Measurements from ENCODE around the gene C1orf159.

Gene C1orf159

DNA sequence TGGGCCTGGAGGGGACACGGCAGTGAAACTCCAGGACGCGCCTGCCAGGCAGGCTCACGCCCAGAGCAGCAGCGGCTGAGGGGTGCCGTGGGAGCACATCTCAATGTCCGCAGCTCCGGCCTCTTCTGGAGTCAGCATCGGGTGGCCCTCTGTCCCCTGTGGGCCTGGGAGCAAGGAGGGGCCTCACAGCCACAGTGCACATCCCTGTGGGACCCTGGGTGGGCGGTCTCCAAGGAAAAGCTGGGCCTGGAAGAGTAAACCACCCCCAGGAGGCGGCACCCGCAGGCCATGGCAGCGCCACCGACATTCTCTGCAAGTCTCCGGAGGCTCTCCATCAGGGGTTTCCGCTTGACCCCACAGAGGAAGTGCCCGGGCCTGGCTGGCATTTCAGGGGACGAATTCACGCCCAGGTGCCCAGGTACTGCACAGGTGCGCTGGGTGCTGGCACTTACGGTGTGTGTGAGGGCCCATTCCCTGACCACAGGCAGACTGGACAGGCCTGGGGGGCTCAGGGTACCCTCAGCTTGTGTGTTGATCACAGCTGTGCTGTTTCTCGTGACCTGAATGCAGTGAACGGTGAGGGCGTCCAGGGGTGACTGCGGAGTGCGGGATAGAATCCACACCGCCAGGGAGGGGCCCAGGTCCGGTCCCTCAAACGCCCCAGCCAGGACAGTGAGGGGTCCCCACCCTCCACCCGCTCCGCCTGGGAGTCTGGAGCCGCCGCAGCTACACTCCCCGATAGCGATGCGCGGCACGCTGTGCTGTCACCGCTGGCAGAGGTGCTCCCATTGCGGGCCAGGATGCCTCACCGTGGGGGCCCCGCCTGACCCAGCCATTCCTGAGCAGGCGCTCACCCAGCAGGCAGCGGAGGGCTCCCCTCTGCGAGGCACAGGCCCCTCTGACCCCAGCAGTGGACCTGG lies 25.2 kb downstream of the C1orf159 start:
- H3K9ac ChIP-seq, result no peak overlapping the region
- TF ChIP-seq, protein P1, sequence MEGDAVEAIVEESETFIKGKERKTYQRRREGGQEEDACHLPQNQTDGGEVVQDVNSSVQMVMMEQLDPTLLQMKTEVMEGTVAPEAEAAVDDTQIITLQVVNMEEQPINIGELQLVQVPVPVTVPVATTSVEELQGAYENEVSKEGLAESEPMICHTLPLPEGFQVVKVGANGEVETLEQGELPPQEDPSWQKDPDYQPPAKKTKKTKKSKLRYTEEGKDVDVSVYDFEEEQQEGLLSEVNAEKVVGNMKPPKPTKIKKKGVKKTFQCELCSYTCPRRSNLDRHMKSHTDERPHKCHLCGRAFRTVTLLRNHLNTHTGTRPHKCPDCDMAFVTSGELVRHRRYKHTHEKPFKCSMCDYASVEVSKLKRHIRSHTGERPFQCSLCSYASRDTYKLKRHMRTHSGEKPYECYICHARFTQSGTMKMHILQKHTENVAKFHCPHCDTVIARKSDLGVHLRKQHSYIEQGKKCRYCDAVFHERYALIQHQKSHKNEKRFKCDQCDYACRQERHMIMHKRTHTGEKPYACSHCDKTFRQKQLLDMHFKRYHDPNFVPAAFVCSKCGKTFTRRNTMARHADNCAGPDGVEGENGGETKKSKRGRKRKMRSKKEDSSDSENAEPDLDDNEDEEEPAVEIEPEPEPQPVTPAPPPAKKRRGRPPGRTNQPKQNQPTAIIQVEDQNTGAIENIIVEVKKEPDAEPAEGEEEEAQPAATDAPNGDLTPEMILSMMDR (conservative IDR thresholded peaks at IDR 0.05; ENCODE audit: low read depth, low read length), result no peak
- no peak overlapping the region for H3K4me2 ChIP-seq
- H2AFZ ChIP-seq (ENCODE audit: low read depth), result no peak overlapping the region
- H3K36me3 ChIP-seq (ENCODE audit: insufficient read depth), result no peaks in the 10 kb centered on the region
- no peaks in the 10 kb centered on the region for H3K4me1 ChIP-seq (ENCODE audit: low read depth, poor library complexity, severe bottlenecking)
- no peaks in the 10 kb centered on the region for H3K79me2 ChIP-seq (ENCODE audit: insufficient read depth, low read depth)
- no peaks in the 10 kb centered on the region for H3K27me3 ChIP-seq (ENCODE audit: insufficient read depth, low read depth)
- no peaks in the 10 kb centered on the region for H4K20me1 ChIP-seq (ENCODE audit: insufficient read depth)
- no peak overlapping the region for H3K4me3 ChIP-seq (IDR thresholded peaks at IDR 0.05; ENCODE audit: insufficient read depth, low read depth, low read length)
- no peak overlapping the region for H3K27ac ChIP-seq

DNA sequence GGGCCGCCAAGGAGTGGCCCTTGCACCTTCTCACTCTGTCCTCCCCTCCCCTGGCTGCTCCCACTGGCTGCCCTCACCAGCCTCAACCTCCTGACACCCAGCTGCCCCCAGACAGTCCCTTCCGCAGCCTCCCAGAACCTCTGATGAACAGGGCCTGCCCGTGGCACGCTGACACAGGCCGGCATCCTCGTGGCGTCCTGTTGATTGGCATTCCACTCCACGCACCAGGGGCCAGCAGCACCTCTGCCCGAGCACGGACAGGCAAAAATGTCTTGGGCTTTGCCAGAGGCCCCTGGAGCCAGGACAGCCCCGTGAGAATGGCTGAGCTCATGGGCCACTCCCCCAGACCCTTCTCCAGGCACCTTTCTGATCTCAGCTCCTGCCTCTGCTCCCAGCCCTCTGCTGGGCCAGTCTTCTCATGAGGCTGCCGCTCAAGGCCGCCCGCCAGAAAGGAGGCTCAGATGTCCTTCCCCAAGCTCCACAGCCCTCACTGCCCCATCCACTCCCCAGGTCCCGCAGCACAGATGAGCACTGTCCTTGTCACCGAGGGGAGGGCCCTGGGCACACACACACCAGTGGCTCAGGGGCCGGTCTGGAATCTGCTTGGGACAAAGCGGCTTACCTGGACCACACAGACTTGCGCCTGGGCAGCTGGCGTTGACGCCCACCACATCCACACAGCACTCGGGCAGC lies 26.0 kb downstream of the C1orf159 start:
- H3K27me3 ChIP-seq (ENCODE audit: insufficient read depth, low read depth), result no peaks in the 10 kb centered on the region
- no peaks in the 10 kb centered on the region for H3K79me2 ChIP-seq (ENCODE audit: insufficient read depth, low read depth)
- no peak overlapping the region for H2AFZ ChIP-seq (ENCODE audit: low read depth)
- H3K4me2 ChIP-seq, result no peak overlapping the region
- H3K4me1 ChIP-seq (ENCODE audit: low read depth, poor library complexity, severe bottlenecking), result no peaks in the 10 kb centered on the region
- H3K4me3 ChIP-seq (IDR thresholded peaks at IDR 0.05; ENCODE audit: insufficient read depth, low read depth, low read length), result no peak overlapping the region
- TF ChIP-seq, protein P1 (conservative IDR thresholded peaks at IDR 0.05; ENCODE audit: low read depth, low read length), result no peak
- no peak overlapping the region for H3K27ac ChIP-seq
- H4K20me1 ChIP-seq (ENCODE audit: insufficient read depth), result no peaks in the 10 kb centered on the region
- no peak overlapping the region for H3K9ac ChIP-seq
- no peaks in the 10 kb centered on the region for H3K36me3 ChIP-seq (ENCODE audit: insufficient read depth)

DNA sequence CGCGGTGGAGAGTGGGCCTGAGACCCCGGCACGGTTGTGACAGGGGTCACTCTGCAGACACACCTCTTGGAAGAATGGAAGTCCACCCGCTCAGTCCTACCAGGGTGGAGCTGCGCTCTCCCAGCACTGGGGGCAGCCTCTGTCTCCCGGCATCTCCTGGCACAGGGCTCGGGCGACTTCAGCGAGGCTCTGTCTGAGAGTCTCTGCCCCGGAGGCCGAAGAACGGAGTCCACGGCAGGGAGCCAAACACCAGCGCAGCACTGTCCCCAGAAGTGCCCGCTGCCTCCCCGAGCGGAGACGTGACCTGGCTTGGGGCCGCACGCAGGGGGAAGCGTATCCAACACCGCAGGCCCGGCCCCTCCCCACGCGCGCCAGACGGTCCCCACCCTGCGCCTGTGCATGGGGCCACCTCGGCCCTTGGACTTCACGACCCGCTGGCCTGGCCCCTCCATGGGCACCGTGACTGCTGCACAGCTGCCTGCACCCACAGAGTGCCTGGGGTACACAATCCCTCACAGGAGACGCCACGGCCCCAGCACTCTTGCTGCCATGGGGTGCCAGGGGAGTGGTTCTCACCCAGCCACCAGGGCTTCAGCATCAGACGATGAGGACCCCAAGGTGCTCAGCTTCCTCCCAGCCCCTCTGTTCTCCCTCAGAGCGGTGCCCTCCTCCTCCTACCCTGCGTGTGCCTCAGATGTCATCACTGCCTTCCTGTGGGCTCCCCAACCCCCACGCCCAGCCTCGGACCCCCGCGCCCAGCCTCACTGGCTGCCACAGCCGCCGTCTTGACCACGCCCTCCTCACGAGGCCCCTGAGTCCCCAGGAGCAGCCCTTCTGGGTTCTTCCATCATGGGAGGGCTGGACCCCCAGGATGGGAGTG lies 26.8 kb downstream of the C1orf159 start:
- Histone ChIP-seq H2AFZ (ENCODE audit: low read depth) (no peak overlapping the region), H3K4me2 (no peak overlapping the region), H3K79me2 (ENCODE audit: insufficient read depth, low read depth) (no peaks in the 10 kb centered on the region), H3K27me3 (ENCODE audit: insufficient read depth, low read depth) (no peaks in the 10 kb centered on the region), H3K36me3 (ENCODE audit: insufficient read depth) (no peaks in the 10 kb centered on the region), H3K4me3 (IDR thresholded peaks at IDR 0.05; ENCODE audit: insufficient read depth, low read depth, low read length) (no peak overlapping the region), H3K4me1 (ENCODE audit: low read depth, poor library complexity, severe bottlenecking) (no peaks in the 10 kb centered on the region), H4K20me1 (ENCODE audit: insufficient read depth) (no peaks in the 10 kb centered on the region), H3K27ac (no peak overlapping the region), H3K9ac (no peak overlapping the region)
- TF ChIP-seq, protein P1 (conservative IDR thresholded peaks at IDR 0.05; ENCODE audit: low read depth, low read length), result no peak

DNA sequence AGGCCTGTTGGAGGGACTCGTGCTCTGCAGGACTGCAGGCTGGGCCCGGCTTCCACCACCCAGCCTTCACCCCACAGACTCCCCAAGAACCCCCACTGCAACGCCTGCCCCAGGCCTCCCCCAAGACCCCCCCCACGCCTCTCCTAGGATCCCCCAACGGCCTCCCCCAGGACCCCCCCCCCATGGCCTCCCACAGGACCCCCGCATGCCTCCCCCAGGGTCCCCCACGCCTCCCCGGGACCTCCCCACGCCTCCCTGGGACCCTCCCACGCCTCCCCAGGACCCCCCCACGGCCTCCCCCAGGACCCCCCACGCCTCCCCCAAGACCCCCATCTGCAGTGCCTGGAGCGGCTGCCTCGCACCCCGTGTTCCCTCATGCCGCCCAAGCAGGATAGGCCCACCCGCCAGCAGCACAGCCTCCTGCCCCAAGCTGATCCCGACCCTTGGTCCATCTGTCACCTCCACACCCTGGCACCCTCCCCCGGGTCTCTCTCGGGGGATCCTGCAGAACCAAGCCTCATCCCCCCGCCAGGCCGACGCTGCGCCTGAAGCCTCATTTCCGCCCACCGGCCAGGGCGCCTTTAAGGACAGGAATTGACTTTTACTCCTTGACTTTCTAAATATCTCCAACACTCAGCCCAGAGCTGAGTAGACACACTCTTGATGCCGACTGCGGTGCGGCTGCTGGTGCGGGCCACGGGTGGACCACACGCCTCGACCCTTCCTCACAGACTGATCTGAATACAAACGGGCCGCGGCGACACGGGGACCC lies 27.7 kb downstream of the C1orf159 start:
- TF ChIP-seq, protein P1 (conservative IDR thresholded peaks at IDR 0.05; ENCODE audit: low read depth, low read length), result no peak
- Histone ChIP-seq H3K27me3 (ENCODE audit: insufficient read depth, low read depth) (no peaks in the 10 kb centered on the region), H2AFZ (ENCODE audit: low read depth) (no peak overlapping the region), H3K4me2 (no peak overlapping the region), H3K27ac (no peak overlapping the region), H3K79me2 (ENCODE audit: insufficient read depth, low read depth) (no peaks in the 10 kb centered on the region), H3K4me1 (ENCODE audit: low read depth, poor library complexity, severe bottlenecking) (no peaks in the 10 kb centered on the region), H3K4me3 (IDR thresholded peaks at IDR 0.05; ENCODE audit: insufficient read depth, low read depth, low read length) (no peak overlapping the region), H4K20me1 (ENCODE audit: insufficient read depth) (no peaks in the 10 kb centered on the region), H3K36me3 (ENCODE audit: insufficient read depth) (no peaks in the 10 kb centered on the region), H3K9ac (no peak overlapping the region)

Measured in KMS-11 (cell line).